ENCODE measurements around the gene KCNE1. TPM values are rescaled to one million over a fixed set of nuclear protein-coding genes. Genes with fewer than 3 reads are reported as not detected.

Gene KCNE1
- total and polyA plus RNA-seq, 2 of the 13 experiments (the other 11 are each of a cell fraction or from before 2014, with no cell fraction given) = 0.35 TPM; not detected in 1

DNA sequence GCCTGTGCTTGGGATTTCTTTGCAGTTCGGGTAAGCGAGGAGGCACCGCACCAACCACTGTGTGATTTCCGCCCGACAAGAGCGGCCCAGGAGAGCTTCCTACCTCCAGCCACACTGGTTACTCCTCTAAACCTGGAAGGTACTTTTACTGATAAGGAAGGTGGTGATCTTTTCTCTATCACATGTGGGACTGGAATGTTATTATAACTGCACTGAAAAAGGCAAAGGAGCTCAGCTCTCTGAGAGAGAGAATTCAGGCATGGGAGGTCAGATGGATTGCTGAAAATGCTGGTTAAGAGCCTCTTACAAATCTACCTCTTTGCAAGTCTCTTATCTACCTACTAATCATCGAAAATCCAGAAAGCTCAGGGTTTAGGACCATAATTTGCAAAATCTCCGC lies 7.7 kb upstream of the KCNE1 start:
- ATAC-seq (no peak), FAIRE-seq (no peak), DNase-seq (ENCODE audit: low spot score) (no peak)
- no peak overlapping the region for H3K4me2 ChIP-seq (ENCODE audit: low read depth, low read length)
- WGBS (ENCODE audit: low lambda C conversion rate) = 91% methylated on average over 8 of the region's 8 CpGs
- ChIA-PET CTCF (ENCODE audit: low intra/inter-chr PET ratio, low total read pairs) (no interaction called here), POLR2A (no interaction called here)
- no peak overlapping the region for H3K27ac ChIP-seq (ENCODE audit: extremely low read length, insufficient read depth, low read length)
- H3K27me3 ChIP-seq (ENCODE audit: control insufficient read depth in 1 of 2, insufficient read depth in 2 of 2, low read length in 2 of 2) = no peaks in the 10 kb centered on the region
- intact Hi-C loops (cut with micrococcal nuclease; ENCODE audit: unreplicated experiment) (loop anchor here (5.0 kb wide), 1 partner anchor 83 kb away; no protein-coding TSS in a partner anchor), in situ Hi-C loops (cut with HindIII; ENCODE audit: extremely low pct_ligation_motif_present, low pct_unique_long_range_greater_than_20kb) (no loop called here)
- peaks cover 9 to 43% of the 10 kb centered on the region in 2 experiments for H3K36me3 ChIP-seq (replicated peaks in 1 of 2; ENCODE audit: control insufficient read depth in 1 of 2, insufficient read depth in 2 of 2, low read length in 2 of 2)
- peaks cover 5% of the 10 kb centered on the region; the same call in 1 of the 2 replicates for H4K20me1 ChIP-seq (ENCODE audit: insufficient read depth, low read length)
- H3K4me3 ChIP-seq (replicated peaks in 1 of 3; ENCODE audit: insufficient read depth in 1 of 3, low read depth in 2 of 3, low read length in 3 of 3) = no peak overlapping the region
- TF ChIP-seq ZNF333 (CRISPR knock-in tag; IDR thresholded peaks at IDR 0.05; ENCODE audit: borderline replicate concordance) = no peak
- TF ChIP-seq TCF7L2 (IDR thresholded peaks at IDR 0.05; ENCODE audit: low read depth, low read length) = no peak
- no peak for TF ChIP-seq POLR2A (IDR thresholded peaks at IDR 0.05; ENCODE audit: insufficient read depth in 1 of 2, low read depth in 2 of 2, low read length in 2 of 2)
- TF ChIP-seq SATB2 (CRISPR knock-in tag; IDR thresholded peaks at IDR 0.05) = no peak
- TF ChIP-seq SRSF1 (optimal IDR thresholded peaks at IDR 0.05; ENCODE audit: low read depth, low read length) = no peak
- TF ChIP-seq ZNF766 (CRISPR knock-in tag; IDR thresholded peaks at IDR 0.05; ENCODE audit: borderline replicate concordance) = no peak
- no peak for TF ChIP-seq XBP1 (CRISPR knock-in tag; IDR thresholded peaks at IDR 0.05)
- no peak for TF ChIP-seq MBD4 (IDR thresholded peaks at IDR 0.05; ENCODE audit: borderline replicate concordance, low read length)
- TF ChIP-seq RFXAP (CRISPR knock-in tag; IDR thresholded peaks at IDR 0.05; ENCODE audit: borderline replicate concordance) = no peak
- TF ChIP-seq HDAC2 (CRISPR knock-in tag; IDR thresholded peaks at IDR 0.05) = no peak
- no peak for TF ChIP-seq RFX1 (IDR thresholded peaks at IDR 0.05)
- TF ChIP-seq ZNF672 (CRISPR knock-in tag; IDR thresholded peaks at IDR 0.05) = no peak
- TF ChIP-seq ZNF891 (CRISPR knock-in tag; IDR thresholded peaks at IDR 0.05) = no peak
- TF ChIP-seq SNAPC4 (CRISPR knock-in tag; IDR thresholded peaks at IDR 0.05) = no peak
- TF ChIP-seq MNT (IDR thresholded peaks at IDR 0.05) = no peak
- no peak for TF ChIP-seq ZNF432 (CRISPR knock-in tag; IDR thresholded peaks at IDR 0.05; ENCODE audit: borderline replicate concordance)
- TF ChIP-seq NCOA2 (CRISPR knock-in tag; IDR thresholded peaks at IDR 0.05) = no peak
- TF ChIP-seq ZNF709 (CRISPR knock-in tag; IDR thresholded peaks at IDR 0.05) = no peak
- H2AFZ ChIP-seq (ENCODE audit: low read length) = no peak overlapping the region
- BruUV-seq (replicated peaks) = no TSS peak
- H3K9me3 ChIP-seq (ENCODE audit: low read length) = no peaks in the 10 kb centered on the region
- peaks cover 45% of the 10 kb centered on the region for H3K4me1 ChIP-seq (ENCODE audit: insufficient read depth, low read length)
- H3K79me2 ChIP-seq (ENCODE audit: insufficient read depth, low read length) = no peaks in the 10 kb centered on the region
- H3K9ac ChIP-seq (ENCODE audit: insufficient read depth, low read depth, low read length) = no peak overlapping the region
